HUES48 (cell line): ENCODE data around the gene CLIC5.

Source experiments
- H3K27ac ChIP-seq: one replicate; pipeline ENCODE4 v1.7.0; 2013; ENCODE audit warnings: low read depth, low read length, inconsistent platforms
- H3K27me3 ChIP-seq: 2 replicates; pipeline ENCODE4 v1.6.1; 2013; ENCODE audit warnings: mild to moderate bottlenecking, low read length; ENCODE audit not compliant: control insufficient read depth, insufficient read depth
- H3K36me3 ChIP-seq: 2 replicates; pipeline ENCODE4 v1.6.1; 2013; ENCODE audit warnings: low read length; ENCODE audit not compliant: control insufficient read depth, insufficient read depth
- H3K4me1 ChIP-seq: 2 replicates; pipeline ENCODE4 v1.6.1; 2013; ENCODE audit warnings: mild to moderate bottlenecking, low read length; ENCODE audit not compliant: control insufficient read depth, insufficient read depth
- H3K4me3 ChIP-seq: 2 replicates; pipeline ENCODE4 v1.5.1; 2013; ENCODE audit warnings: mild to moderate bottlenecking, low read depth, low read length
- H3K9ac ChIP-seq: 2 replicates; pipeline ENCODE4 v1.6.1; 2013; ENCODE audit warnings: mild to moderate bottlenecking, low read depth, low read length, moderate library complexity
- H3K9me3 ChIP-seq: 2 replicates; pipeline ENCODE4 v1.6.1; 2013; ENCODE audit warnings: low read length; ENCODE audit not compliant: control insufficient read depth, insufficient read depth

The CLIC5 gene

GRCh38 chr6:46052479-46052878, 36.8 kb upstream of the CLIC5 start:
- Histone ChIP-seq H3K27me3 (no peaks in the 10 kb centered on the region), H3K4me1 (peaks cover 7% of the 10 kb centered on the region; the same call in 1 of the 2 replicates), H3K27ac (no peak overlapping the region), H3K36me3 (no peaks in the 10 kb centered on the region), H3K4me3 (no peak overlapping the region), H3K9ac (no peak overlapping the region), H3K9me3 (no peaks in the 10 kb centered on the region; the same call in 1 of the 2 replicates)

GRCh38 chr6:46051962-46052361, 36.3 kb upstream of the CLIC5 start:
- Histone ChIP-seq H3K9me3 (no peaks in the 10 kb centered on the region; the same call in 1 of the 2 replicates), H3K27me3 (no peaks in the 10 kb centered on the region), H3K4me3 (no peak overlapping the region), H3K4me1 (peaks cover 7% of the 10 kb centered on the region; the same call in 1 of the 2 replicates), H3K36me3 (no peaks in the 10 kb centered on the region), H3K9ac (no peak overlapping the region), H3K27ac (no peak overlapping the region)

GRCh38 chr6:46050845-46051405, 35.3 kb upstream of the CLIC5 start:
- Histone ChIP-seq H3K9me3 (no peaks in the 10 kb centered on the region), H3K27ac (no peak overlapping the region), H3K4me1 (peaks cover 7% of the 10 kb centered on the region; the same call in 1 of the 2 replicates), H3K4me3 (no peak overlapping the region), H3K36me3 (no peaks in the 10 kb centered on the region), H3K9ac (no peak overlapping the region), H3K27me3 (no peaks in the 10 kb centered on the region)

GRCh38 chr6:46048646-46049297, 33.1 kb upstream of the CLIC5 start:
- no peaks in the 10 kb centered on the region for H3K9me3 ChIP-seq
- no peaks in the 10 kb centered on the region for H3K27me3 ChIP-seq
- H3K36me3 ChIP-seq, result no peaks in the 10 kb centered on the region
- H3K4me1 ChIP-seq, result peaks cover 7% of the 10 kb centered on the region; the same call in 1 of the 2 replicates
- H3K4me3 ChIP-seq, result no peak overlapping the region
- H3K9ac ChIP-seq, result no peak overlapping the region
- H3K27ac ChIP-seq, result peak overlapping the region; percentile 44

- Histone ChIP-seq H3K9ac (no peak overlapping the region), H3K9me3 (no peaks in the 10 kb centered on the region), H3K4me3 (no peak overlapping the region), H3K4me1 (peaks cover 7% of the 10 kb centered on the region; the same call in 1 of the 2 replicates), H3K27me3 (no peaks in the 10 kb centered on the region), H3K36me3 (no peaks in the 10 kb centered on the region), H3K27ac (no peak overlapping the region)
These were observed 31.0 kb upstream of the CLIC5 start for GRCh38 chr6:46046558-46047174.

GRCh38 chr6:46044881-46045617, 29.4 kb upstream of the CLIC5 start:
- Histone ChIP-seq H3K9me3 (no peaks in the 10 kb centered on the region), H3K4me3 (no peak overlapping the region), H3K36me3 (no peaks in the 10 kb centered on the region), H3K27ac (no peak overlapping the region), H3K9ac (no peak overlapping the region), H3K4me1 (peaks cover 7% of the 10 kb centered on the region; the same call in 1 of the 2 replicates), H3K27me3 (no peaks in the 10 kb centered on the region)

GRCh38 chr6:46042355-46042999, 26.8 kb upstream of the CLIC5 start:
- H3K4me1 ChIP-seq, result no peaks in the 10 kb centered on the region
- H3K4me3 ChIP-seq, result no peak overlapping the region
- H3K36me3 ChIP-seq, result no peaks in the 10 kb centered on the region
- no peaks in the 10 kb centered on the region for H3K27me3 ChIP-seq
- H3K9ac ChIP-seq, result no peak overlapping the region
- no peaks in the 10 kb centered on the region for H3K9me3 ChIP-seq
- H3K27ac ChIP-seq, result no peak overlapping the region

GRCh38 chr6:46040288-46040687, 24.6 kb upstream of the CLIC5 start:
- Histone ChIP-seq H3K4me1 (no peaks in the 10 kb centered on the region), H3K9me3 (no peaks in the 10 kb centered on the region), H3K27me3 (no peaks in the 10 kb centered on the region), H3K4me3 (no peak overlapping the region), H3K9ac (no peak overlapping the region), H3K36me3 (no peaks in the 10 kb centered on the region), H3K27ac (no peak overlapping the region)

GRCh38 chr6:46039646-46040045, 24.0 kb upstream of the CLIC5 start:
- Histone ChIP-seq H3K4me3 (no peak overlapping the region), H3K9me3 (no peaks in the 10 kb centered on the region), H3K27ac (no peak overlapping the region), H3K36me3 (no peaks in the 10 kb centered on the region), H3K27me3 (no peaks in the 10 kb centered on the region), H3K9ac (no peak overlapping the region), H3K4me1 (no peaks in the 10 kb centered on the region)

- Histone ChIP-seq H3K9me3 (no peaks in the 10 kb centered on the region), H3K36me3 (no peaks in the 10 kb centered on the region), H3K27ac (no peak overlapping the region), H3K27me3 (no peaks in the 10 kb centered on the region), H3K4me1 (peaks cover 7% of the 10 kb centered on the region; the same call in 1 of the 2 replicates), H3K9ac (no peak overlapping the region), H3K4me3 (no peak overlapping the region)
These were observed 21.3 kb upstream of the CLIC5 start for GRCh38 chr6:46036911-46037310.
